HFF-Myc (cell line): ENCODE measurements around the gene RER1.

Experiments
- DNase-seq: peaks from one replicate; pipeline ENCODE4 v3.0.0-alpha.2; 2011; ENCODE audit warnings: low read depth; ENCODE audit errors: extremely low read depth
- H3K4me3 ChIP-seq: replicated peaks from 2 replicates; pipeline ENCODE4 v1.5.1; 2011; ENCODE audit warnings: low read depth, mild to moderate bottlenecking, control low read depth, low read length
- CTCF ChIP-seq: IDR thresholded peaks from 2 replicates; pipeline ENCODE4 v1.5.1; 2012; ENCODE audit warnings: mild to moderate bottlenecking, low read depth, low read length, control low read depth; ENCODE audit errors: missing control alignments

The RER1 gene

GRCh38 chr1:2354511-2355372 is 36.9 kb upstream of the RER1 start:
- no peak for TF ChIP-seq CTCF
- no peak overlapping the region for H3K4me3 ChIP-seq
- DNase-seq, result no peak

- no peak for TF ChIP-seq CTCF
- no peak for DNase-seq
- H3K4me3 ChIP-seq, result no peak overlapping the region
Measured at GRCh38 chr1:2355373-2356261, 36.0 kb upstream of the RER1 start.

GRCh38 chr1:2356401-2356800 is 35.2 kb upstream of the RER1 start:
- DNase-seq, result no peak
- no peak for TF ChIP-seq CTCF
- H3K4me3 ChIP-seq, result no peak overlapping the region

GRCh38 chr1:2356911-2357845 is 34.5 kb upstream of the RER1 start:
- DNase-seq, result no peak
- no peak for TF ChIP-seq CTCF

GRCh38 chr1:2358072-2358471 is 33.6 kb upstream of the RER1 start:
- no peak for DNase-seq
- H3K4me3 ChIP-seq, result no peak overlapping the region
- no peak for TF ChIP-seq CTCF

More at GRCh38 chr1:2356911-2357845, 34.5 kb upstream of the RER1 start:
- H3K4me3 ChIP-seq, result no peak overlapping the region
